Nephron (organoid): ENCODE measurements around the gene NT5C1A.

Source experiments
- H3K27ac Mint-ChIP-seq, 3 experiments: 2 replicates each; pipeline ENCODE4 v1.8.0; 2020; ENCODE audit warnings: mixed read lengths in 3 of 3, mild to moderate bottlenecking in 2 of 3, moderate library complexity in 1 of 3
- H3K27me3 Mint-ChIP-seq: 2 replicates; pipeline ENCODE4 v1.8.0; 2021; ENCODE audit warnings: low read depth, mild to moderate bottlenecking, moderate library complexity, mixed read lengths
- H3K36me3 Mint-ChIP-seq: 2 replicates; pipeline ENCODE4 v1.8.0; 2020; ENCODE audit warnings: low read depth, mixed read lengths
- H3K4me1 Mint-ChIP-seq: 2 replicates; pipeline ENCODE4 v1.8.0; 2020; ENCODE audit warnings: mixed read lengths
- H3K4me3 Mint-ChIP-seq, 3 experiments: 2 replicates each; pipeline ENCODE4 v1.8.0; 2020; ENCODE audit warnings: mild to moderate bottlenecking in 3 of 3, mixed read lengths in 3 of 3, moderate library complexity in 2 of 3
- H3K9me3 Mint-ChIP-seq: 2 replicates; pipeline ENCODE4 v1.8.0; 2020; ENCODE audit warnings: mixed read lengths
- TF ChIP-seq, protein P1 (sequence below), 3 experiments: fragments of 200-600 bp; sonication (generic); IDR thresholded peaks; one replicate each; pipeline ENCODE4 v1.5.0; 2021; ENCODE audit warnings: antibody characterized with exemption in 3 of 3; ENCODE audit not compliant: unreplicated experiment in 3 of 3

NT5C1A gene

GRCh38 chr1:39711966-39712340, 40.0 kb upstream of the NT5C1A start:
- no peaks in the 10 kb centered on the region for H3K9me3 Mint-ChIP-seq
- H3K27ac Mint-ChIP-seq, result no peak overlapping the region
- TF ChIP-seq, protein P1, sequence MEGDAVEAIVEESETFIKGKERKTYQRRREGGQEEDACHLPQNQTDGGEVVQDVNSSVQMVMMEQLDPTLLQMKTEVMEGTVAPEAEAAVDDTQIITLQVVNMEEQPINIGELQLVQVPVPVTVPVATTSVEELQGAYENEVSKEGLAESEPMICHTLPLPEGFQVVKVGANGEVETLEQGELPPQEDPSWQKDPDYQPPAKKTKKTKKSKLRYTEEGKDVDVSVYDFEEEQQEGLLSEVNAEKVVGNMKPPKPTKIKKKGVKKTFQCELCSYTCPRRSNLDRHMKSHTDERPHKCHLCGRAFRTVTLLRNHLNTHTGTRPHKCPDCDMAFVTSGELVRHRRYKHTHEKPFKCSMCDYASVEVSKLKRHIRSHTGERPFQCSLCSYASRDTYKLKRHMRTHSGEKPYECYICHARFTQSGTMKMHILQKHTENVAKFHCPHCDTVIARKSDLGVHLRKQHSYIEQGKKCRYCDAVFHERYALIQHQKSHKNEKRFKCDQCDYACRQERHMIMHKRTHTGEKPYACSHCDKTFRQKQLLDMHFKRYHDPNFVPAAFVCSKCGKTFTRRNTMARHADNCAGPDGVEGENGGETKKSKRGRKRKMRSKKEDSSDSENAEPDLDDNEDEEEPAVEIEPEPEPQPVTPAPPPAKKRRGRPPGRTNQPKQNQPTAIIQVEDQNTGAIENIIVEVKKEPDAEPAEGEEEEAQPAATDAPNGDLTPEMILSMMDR (IDR thresholded peaks at IDR 0.05; ENCODE audit: unreplicated experiment in 3 of 3), result no peak
- no peaks in the 10 kb centered on the region for H3K36me3 Mint-ChIP-seq
- no peak overlapping the region for H3K4me3 Mint-ChIP-seq
- peaks cover 75% of the 10 kb centered on the region for H3K27me3 Mint-ChIP-seq
- no peaks in the 10 kb centered on the region for H3K4me1 Mint-ChIP-seq

- TF ChIP-seq, protein P1 (IDR thresholded peaks at IDR 0.05; ENCODE audit: unreplicated experiment in 3 of 3), result no peak
- H3K9me3 Mint-ChIP-seq, result no peaks in the 10 kb centered on the region
- H3K4me1 Mint-ChIP-seq, result no peaks in the 10 kb centered on the region
- H3K36me3 Mint-ChIP-seq, result no peaks in the 10 kb centered on the region
- H3K4me3 Mint-ChIP-seq, result no peak overlapping the region
- no peak overlapping the region for H3K27ac Mint-ChIP-seq
- peaks cover 74% of the 10 kb centered on the region for H3K27me3 Mint-ChIP-seq
These were observed 39.4 kb upstream of the NT5C1A start for GRCh38 chr1:39711104-39711965.

DNA sequence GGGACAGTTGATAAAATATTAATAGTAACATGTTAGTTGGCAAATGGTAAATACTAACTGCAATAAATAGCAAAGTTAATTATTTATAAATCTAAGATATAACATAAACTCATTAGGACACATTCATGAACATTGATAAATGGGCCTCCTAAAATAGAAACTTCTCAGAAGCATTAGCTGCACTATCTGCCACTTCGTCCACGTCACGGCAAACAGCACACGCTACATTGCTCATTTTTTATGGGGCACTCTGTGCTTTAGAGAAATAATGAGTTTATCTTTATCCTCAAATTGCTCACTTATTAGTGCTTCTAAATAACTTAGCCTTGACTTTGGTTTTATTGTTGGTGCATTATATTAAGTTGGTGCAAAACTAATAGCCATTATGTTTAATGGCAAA, 35.6 kb upstream of the NT5C1A start:
- Mint-ChIP-seq H3K36me3 (no peaks in the 10 kb centered on the region), H3K27ac (no peak overlapping the region), H3K9me3 (no peaks in the 10 kb centered on the region), H3K27me3 (peaks cover 58% of the 10 kb centered on the region), H3K4me3 (no peak overlapping the region), H3K4me1 (no peaks in the 10 kb centered on the region)
- TF ChIP-seq, protein P1 (IDR thresholded peaks at IDR 0.05; ENCODE audit: unreplicated experiment in 3 of 3), result no peak

DNA sequence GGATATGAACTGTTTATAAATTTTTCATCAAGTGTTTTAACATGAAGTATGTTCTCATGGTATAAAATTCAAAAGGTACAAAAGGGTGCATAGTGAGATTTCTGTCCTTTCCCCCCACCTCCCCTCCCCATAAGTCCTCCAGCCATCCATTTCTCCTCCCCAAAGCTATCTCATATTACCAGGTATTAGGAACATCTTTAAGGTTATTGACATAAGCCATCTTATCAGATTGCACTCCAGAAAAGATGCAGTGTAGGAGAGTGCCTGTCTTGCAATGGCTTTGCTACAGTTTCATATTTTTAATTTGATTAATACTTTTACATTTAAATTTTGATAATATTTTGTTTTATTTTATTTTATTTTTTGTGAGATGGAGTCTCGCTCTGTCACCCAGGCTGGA, 32.9 kb upstream of the NT5C1A start:
- Mint-ChIP-seq H3K4me3 (no peak overlapping the region), H3K4me1 (peaks cover 17% of the 10 kb centered on the region), H3K36me3 (no peaks in the 10 kb centered on the region), H3K27ac (no peak overlapping the region), H3K27me3 (peaks cover 54% of the 10 kb centered on the region), H3K9me3 (no peaks in the 10 kb centered on the region)
- TF ChIP-seq, protein P1 (IDR thresholded peaks at IDR 0.05; ENCODE audit: unreplicated experiment in 3 of 3), result no peak

- peaks cover 53% of the 10 kb centered on the region for H3K27me3 Mint-ChIP-seq
- TF ChIP-seq, protein P1 (IDR thresholded peaks at IDR 0.05; ENCODE audit: unreplicated experiment in 3 of 3), result no peak
- H3K36me3 Mint-ChIP-seq, result no peaks in the 10 kb centered on the region
- no peaks in the 10 kb centered on the region for H3K9me3 Mint-ChIP-seq
- peak overlapping the region; percentile 24 to 89 (median 88) for H3K27ac Mint-ChIP-seq
- H3K4me1 Mint-ChIP-seq, result peaks cover 22% of the 10 kb centered on the region
- peak overlapping the region; percentile 14 to 59 (median 48) for H3K4me3 Mint-ChIP-seq
These were observed 29.1 kb upstream of the NT5C1A start for GRCh38 chr1:39701049-39701439.

GRCh38 chr1:39700348-39700747, 28.4 kb upstream of the NT5C1A start:
- TF ChIP-seq, protein P1 (IDR thresholded peaks at IDR 0.05; ENCODE audit: unreplicated experiment in 3 of 3), result no peak
- peaks cover 57% of the 10 kb centered on the region for H3K27me3 Mint-ChIP-seq
- peaks cover 22% of the 10 kb centered on the region for H3K4me1 Mint-ChIP-seq
- H3K4me3 Mint-ChIP-seq, result no peak overlapping the region
- H3K9me3 Mint-ChIP-seq, result no peaks in the 10 kb centered on the region
- no peaks in the 10 kb centered on the region for H3K36me3 Mint-ChIP-seq
- H3K27ac Mint-ChIP-seq, result peak overlapping the region in 1 of 3 experiments; percentile 89
